Neuronal stem cell (in vitro differentiated cells): ENCODE results near the gene RIGI.

Experiments used
- DNase-seq: peaks from one replicate; pipeline ENCODE4 v3.0.0-alpha.2; 2013; ENCODE audit warnings: low spot score
- H2AFZ ChIP-seq: one replicate; pipeline ENCODE4 v1.6.1; 2013; ENCODE audit warnings: mild to moderate bottlenecking, low read length, inconsistent platforms
- H2AK5ac ChIP-seq: 2 replicates; pipeline ENCODE4 v1.6.1; 2013; ENCODE audit warnings: low read depth, mild to moderate bottlenecking, inconsistent platforms, low read length, moderate library complexity, mixed read lengths
- H2BK120ac ChIP-seq: 2 replicates; pipeline ENCODE4 v1.6.1; 2013; ENCODE audit warnings: low read depth, mild to moderate bottlenecking, inconsistent platforms, low read length, moderate library complexity, mixed read lengths
- H2BK12ac ChIP-seq: one replicate; pipeline ENCODE4 v1.6.1; 2013; ENCODE audit warnings: low read length, inconsistent platforms
- H2BK15ac ChIP-seq: 2 replicates; pipeline ENCODE4 v1.6.1; 2013; ENCODE audit warnings: mild to moderate bottlenecking, low read length, inconsistent platforms, mixed read lengths
- H2BK5ac ChIP-seq: one replicate; pipeline ENCODE4 v1.6.1; 2013; ENCODE audit warnings: inconsistent platforms, mild to moderate bottlenecking, low read length, moderate library complexity
- H3K14ac ChIP-seq: one replicate; pipeline ENCODE4 v1.6.1; 2013; ENCODE audit warnings: low read length, inconsistent platforms
- H3K18ac ChIP-seq: 2 replicates; pipeline ENCODE4 v1.6.1; 2013; ENCODE audit warnings: low read length, inconsistent platforms
- H3K23ac ChIP-seq: 2 replicates; pipeline ENCODE4 v1.6.1; 2013; ENCODE audit warnings: low read depth, mild to moderate bottlenecking, mixed read lengths, low read length, inconsistent platforms; ENCODE audit not compliant: poor library complexity
- H3K27ac ChIP-seq: replicated peaks from 3 replicates; pipeline ENCODE4 v1.5.1; 2013; ENCODE audit warnings: low read length, inconsistent platforms
- H3K27me3 ChIP-seq, 3 experiments: 2 replicates each; pipeline ENCODE4 v1.6.1; 2013; ENCODE audit warnings: low read length in 3 of 3, mild to moderate bottlenecking in 2 of 3, inconsistent platforms in 1 of 3, low read depth in 1 of 3, mixed read lengths in 1 of 3, moderate library complexity in 1 of 3; ENCODE audit not compliant: control insufficient read depth in 3 of 3, insufficient read depth in 3 of 3
- H3K36me3 ChIP-seq, 2 donors: replicated peaks in 1 of 2; 2 replicates each; pipeline ENCODE4 v1.6.1; 2013; ENCODE audit warnings: low read length in 2 of 2; ENCODE audit not compliant: control insufficient read depth in 2 of 2, insufficient read depth in 2 of 2
- H3K4ac ChIP-seq: 2 replicates; pipeline ENCODE4 v1.6.1; 2013; ENCODE audit warnings: inconsistent platforms, mild to moderate bottlenecking, low read length, moderate library complexity
- H3K4me1 ChIP-seq, 2 donors: 1 replicate in 1 of 2; 2 replicates in 1 of 2; pipeline ENCODE4 v1.6.1; 2013; ENCODE audit warnings: low read length in 2 of 2, low read depth in 1 of 2; ENCODE audit not compliant: control insufficient read depth in 2 of 2, insufficient read depth in 1 of 2
- H3K4me2 ChIP-seq: one replicate; pipeline ENCODE4 v1.6.1; 2013; ENCODE audit warnings: mild to moderate bottlenecking, low read length, inconsistent platforms; ENCODE audit not compliant: insufficient read depth, poor library complexity, severe bottlenecking
- H3K4me3 ChIP-seq, 2 donors: 2 replicates each; pipeline ENCODE4 v1.5.1; 2013; ENCODE audit warnings: low read length in 2 of 2, mild to moderate bottlenecking in 2 of 2, inconsistent platforms in 1 of 2, moderate library complexity in 1 of 2
- H3K79me1 ChIP-seq: one replicate; pipeline ENCODE4 v1.6.1; 2013; ENCODE audit warnings: low read depth, mild to moderate bottlenecking, inconsistent platforms, low read length, moderate library complexity
- H3K9ac ChIP-seq: one replicate; pipeline ENCODE4 v1.6.1; 2013; ENCODE audit warnings: mild to moderate bottlenecking, low read depth, low read length, inconsistent platforms; ENCODE audit not compliant: poor library complexity
- H3K9me3 ChIP-seq, 2 donors: replicated peaks in 1 of 2; 2 replicates each; pipeline versions ENCODE3 to v1.6.1; 2013; ENCODE audit warnings: low read length in 2 of 2, mild to moderate bottlenecking in 2 of 2, inconsistent platforms in 1 of 2, low read depth in 1 of 2, mixed read lengths in 1 of 2, moderate library complexity in 1 of 2; ENCODE audit not compliant: control insufficient read depth in 2 of 2, insufficient read depth in 1 of 2
- H4K8ac ChIP-seq: one replicate; pipeline ENCODE4 v1.6.1; 2013; ENCODE audit warnings: low read depth, mild to moderate bottlenecking, inconsistent platforms, low read length, moderate library complexity
- H4K91ac ChIP-seq: one replicate; pipeline ENCODE4 v1.6.1; 2013; ENCODE audit warnings: low read length, low read depth, mild to moderate bottlenecking, inconsistent platforms; ENCODE audit not compliant: poor library complexity
- WGBS, 2 donors: extraction: QIAGEN DNeasy Blood & Tissue Kit; methylation state at CpG; one replicate each; pipeline ENCODE4 v1.1.7; 2013; ENCODE audit warnings: missing lambda C conversion rate in 2 of 2, mixed read lengths in 1 of 2; ENCODE audit not compliant: insufficient read length in 2 of 2, insufficient replicate concordance in 1 of 2; ENCODE audit errors: extremely low coverage in 2 of 2; 5-methylcytosine and 5-hydroxymethylcytosine counted together

Gene RIGI

DNA sequence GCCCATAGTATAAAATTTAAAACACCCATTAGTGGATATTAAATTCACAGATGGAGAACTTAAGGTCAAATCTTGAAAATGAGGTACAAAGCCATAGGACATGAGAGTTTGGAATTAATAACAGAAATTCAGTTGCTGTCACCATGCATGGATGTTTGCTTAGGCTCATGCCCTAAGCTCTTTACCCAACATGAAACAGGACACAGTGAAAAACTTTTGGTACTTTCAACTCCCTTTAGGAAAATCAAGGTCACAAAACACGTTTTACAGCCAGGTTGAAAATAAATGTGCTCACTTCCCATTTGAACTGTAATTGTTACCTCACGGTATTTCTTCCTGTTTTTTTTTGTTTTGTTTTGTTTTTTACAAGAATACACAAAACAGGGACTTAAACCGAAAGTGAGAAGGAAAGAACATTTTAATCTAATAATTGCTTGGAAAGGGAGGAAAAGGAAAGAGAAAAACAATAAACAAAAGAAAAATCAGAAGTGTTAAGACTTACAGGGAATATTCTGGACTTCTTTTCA is 32.5 kb upstream of the RIGI start:
- no peaks in the 10 kb centered on the region for H3K4me1 ChIP-seq
- H3K23ac ChIP-seq = no peak overlapping the region
- no peak overlapping the region for H4K91ac ChIP-seq
- H4K8ac ChIP-seq = no peak overlapping the region
- WGBS, 2 donors = no CpG with 5 or more reads among the region's 3 CpGs
- no peak overlapping the region for H3K14ac ChIP-seq
- H3K4ac ChIP-seq = no peak overlapping the region
- H3K27ac ChIP-seq = no peak overlapping the region
- H2BK15ac ChIP-seq = no peak overlapping the region
- no peak overlapping the region for H2BK5ac ChIP-seq
- H3K36me3 ChIP-seq = peaks cover 0 to 9% of the 10 kb centered on the region in 2 donors
- H2AFZ ChIP-seq = no peak overlapping the region
- H2BK12ac ChIP-seq = no peak overlapping the region
- no peak for DNase-seq
- no peak overlapping the region for H3K18ac ChIP-seq
- no peaks in the 10 kb centered on the region for H3K9me3 ChIP-seq
- H3K79me1 ChIP-seq = no peaks in the 10 kb centered on the region
- no peak overlapping the region for H3K4me2 ChIP-seq
- H2AK5ac ChIP-seq = no peak overlapping the region
- H3K27me3 ChIP-seq = no peaks in the 10 kb centered on the region
- no peak overlapping the region for H3K4me3 ChIP-seq
- H3K9ac ChIP-seq = no peak overlapping the region
- no peak overlapping the region for H2BK120ac ChIP-seq

DNA sequence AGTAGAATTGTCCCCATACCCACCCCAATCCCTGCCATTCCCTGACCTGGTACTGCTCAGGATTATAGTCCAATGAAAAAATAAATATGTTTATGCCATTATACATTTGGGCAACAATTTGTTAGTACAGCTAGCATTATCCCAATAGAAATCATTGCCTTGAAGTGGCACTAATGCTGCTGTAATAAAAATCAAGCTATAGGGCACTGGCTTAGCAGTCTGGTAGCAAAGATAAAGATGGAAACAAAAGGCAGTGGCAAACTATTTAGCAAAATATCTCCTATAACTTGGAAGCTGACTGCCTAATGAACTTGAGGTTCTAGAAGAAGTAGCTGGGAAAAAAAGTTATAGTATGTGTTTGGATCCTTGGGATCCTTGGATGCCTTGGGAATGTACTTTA is 28.6 kb upstream of the RIGI start:
- H2AK5ac ChIP-seq = no peak overlapping the region
- no peak overlapping the region for H3K23ac ChIP-seq
- peaks cover 2% of the 10 kb centered on the region for H3K79me1 ChIP-seq
- H3K4ac ChIP-seq = no peak overlapping the region
- H3K4me3 ChIP-seq = no peak overlapping the region
- H3K27ac ChIP-seq = no peak overlapping the region
- H3K9me3 ChIP-seq = no peaks in the 10 kb centered on the region
- H3K18ac ChIP-seq = no peak overlapping the region
- H3K27me3 ChIP-seq = no peaks in the 10 kb centered on the region
- H3K9ac ChIP-seq = no peak overlapping the region
- H3K4me1 ChIP-seq = peaks cover 0 to 2% of the 10 kb centered on the region in 2 donors
- H3K4me2 ChIP-seq = no peak overlapping the region
- no peak overlapping the region for H2BK5ac ChIP-seq
- H3K14ac ChIP-seq = no peak overlapping the region
- DNase-seq = no peak
- peaks cover 0 to 19% of the 10 kb centered on the region in 2 donors for H3K36me3 ChIP-seq
- H2BK12ac ChIP-seq = no peak overlapping the region
- H2BK120ac ChIP-seq = no peak overlapping the region
- no peak overlapping the region for H2BK15ac ChIP-seq
- no peak overlapping the region for H4K91ac ChIP-seq
- H2AFZ ChIP-seq = no peak overlapping the region
- no peak overlapping the region for H4K8ac ChIP-seq

DNA sequence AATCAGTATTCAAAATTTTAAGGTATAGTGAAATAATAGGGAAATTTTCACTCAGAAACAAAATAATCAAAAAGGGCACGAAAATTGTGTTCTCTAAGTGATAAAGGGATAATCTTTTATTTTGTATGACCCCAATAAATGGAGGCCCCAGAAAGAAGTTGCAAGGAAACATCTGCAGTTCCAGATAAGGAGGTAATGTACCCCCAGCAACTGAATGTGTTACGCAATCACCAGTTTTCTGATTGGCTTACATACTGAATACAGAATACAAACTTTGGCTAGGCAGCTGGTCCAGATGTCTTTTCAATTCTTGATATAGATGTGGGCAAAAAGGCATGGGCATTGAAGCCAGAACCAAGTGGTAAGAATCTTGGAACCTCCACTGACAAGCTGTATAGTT is 28.1 kb upstream of the RIGI start:
- H2BK120ac ChIP-seq = no peak overlapping the region
- H3K4me1 ChIP-seq = peaks cover 2% of the 10 kb centered on the region in 2 donors
- H4K8ac ChIP-seq = no peak overlapping the region
- no peak overlapping the region for H3K23ac ChIP-seq
- H3K27me3 ChIP-seq = no peaks in the 10 kb centered on the region
- H3K4me2 ChIP-seq = no peak overlapping the region
- H2BK5ac ChIP-seq = no peak overlapping the region
- no peak overlapping the region for H3K18ac ChIP-seq
- no peak overlapping the region for H2AK5ac ChIP-seq
- DNase-seq = no peak
- H3K27ac ChIP-seq = no peak overlapping the region
- H2BK12ac ChIP-seq = no peak overlapping the region
- no peak overlapping the region for H3K4me3 ChIP-seq
- no peak overlapping the region for H4K91ac ChIP-seq
- no peak overlapping the region for H3K4ac ChIP-seq
- no peak overlapping the region for H2BK15ac ChIP-seq
- H3K9me3 ChIP-seq = no peaks in the 10 kb centered on the region
- no peak overlapping the region for H3K14ac ChIP-seq
- peaks cover 2% of the 10 kb centered on the region for H3K79me1 ChIP-seq
- WGBS, 2 donors = no CpG with 5 or more reads among the region's 2 CpGs
- no peak overlapping the region for H2AFZ ChIP-seq
- no peak overlapping the region for H3K9ac ChIP-seq
- H3K36me3 ChIP-seq = peaks cover 2 to 24% of the 10 kb centered on the region in 2 donors

DNA sequence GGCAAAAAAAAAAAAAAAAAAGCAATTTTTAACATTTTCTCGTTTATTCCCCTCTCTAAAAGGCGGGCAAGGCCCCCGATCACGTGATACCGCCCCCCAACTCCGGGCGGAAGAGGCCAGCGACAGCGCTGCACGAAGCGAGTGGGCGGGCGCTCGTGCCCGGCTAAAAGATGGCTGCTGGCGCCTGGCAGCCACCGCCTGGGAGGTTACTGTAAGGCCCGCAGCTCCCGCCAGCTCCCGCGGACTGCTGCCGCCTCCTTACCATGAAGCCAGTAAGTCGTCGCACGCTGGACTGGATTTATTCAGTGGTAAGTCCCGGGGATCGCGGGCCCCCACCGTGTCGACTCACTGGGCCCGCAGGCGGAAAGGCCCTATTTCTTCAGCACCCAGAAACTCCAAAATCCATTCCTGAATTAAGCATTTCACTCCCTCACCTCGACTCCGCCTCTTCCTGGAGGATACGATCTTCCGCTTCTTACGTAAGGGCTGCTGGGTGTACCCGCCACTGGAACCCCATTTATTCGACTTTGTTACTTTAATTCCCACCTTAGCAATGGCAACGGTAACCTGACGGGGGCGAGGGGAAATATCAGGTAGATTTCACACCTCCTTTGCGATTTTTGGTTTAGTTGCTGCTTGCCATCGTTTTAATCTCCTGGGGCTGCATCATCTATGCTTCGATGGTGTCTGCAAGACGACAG is 26.3 kb upstream of the RIGI start, which contains the start of the genes SMIM27 and TOPORS:
Gene SMIM27, plus strand, starts transcription at position 156 of the 701 bp plus-strand sequence. Its CDS starts 108 bp downstream, at position 264.
Gene TOPORS, minus strand, starts transcription at position 415 of the 701 bp plus-strand sequence. Its CDS starts 150 bp downstream, at position 265.
- no peak within 1 kb of the TSS for H3K4ac ChIP-seq
- H3K18ac ChIP-seq = peak within 1 kb of the TSS; percentile 98
- no peak within 1 kb of the TSS for H2AK5ac ChIP-seq
- H3K4me2 ChIP-seq = peak within 1 kb of the TSS; percentile 82
- H3K4me3 ChIP-seq = peak within 1 kb of the TSS; percentile 66 to 98
- H4K91ac ChIP-seq = no peak within 1 kb of the TSS
- peaks cover 0 to 5% of the 10 kb centered on the region in 2 donors for H3K9me3 ChIP-seq
- H3K27me3 ChIP-seq = no peaks in the 10 kb centered on the region
- no peak within 1 kb of the TSS for H2BK15ac ChIP-seq
- peak within 1 kb of the TSS; percentile 44 for H2BK5ac ChIP-seq
- H3K36me3 ChIP-seq = peaks cover 5 to 34% of the 10 kb centered on the region in 2 donors
- peak within 1 kb of the TSS; percentile 76 for H3K9ac ChIP-seq
- H3K79me1 ChIP-seq = peaks cover 2% of the 10 kb centered on the region
- peaks cover 2% of the 10 kb centered on the region in 2 donors for H3K4me1 ChIP-seq
- peak; percentile 78 for DNase-seq
- H2BK12ac ChIP-seq = no peak within 1 kb of the TSS
- no peak within 1 kb of the TSS for H3K14ac ChIP-seq
- WGBS, 2 donors = no CpG with 5 or more reads among the region's 46 CpGs
- peak within 1 kb of the TSS; percentile 52 for H3K23ac ChIP-seq
- no peak within 1 kb of the TSS for H4K8ac ChIP-seq
- no peak within 1 kb of the TSS for H2BK120ac ChIP-seq
- H3K27ac ChIP-seq = peak within 1 kb of the TSS; percentile 86
- peak within 1 kb of the TSS; percentile 93 for H2AFZ ChIP-seq
